K562 (cell line): ENCODE measurements around the gene NAGLU. TPM values are rescaled to one million over a fixed set of nuclear protein-coding genes. Genes with fewer than 3 reads are reported as not detected.

Source experiments
- CBFA2T2 ChIP-seq: fragments of 450-650 bp; conservative IDR thresholded peaks from 2 replicates; pipeline ENCODE4 v1.6.1; 2017; ENCODE audit warnings: mild to moderate bottlenecking
- CHD2 ChIP-seq: IDR thresholded peaks from 2 replicates; pipeline ENCODE4 v1.6.1; 2011; ENCODE audit warnings: low read depth, low read length
- CUX1 ChIP-seq: fragments of 200-800 bp; sonication (Bioruptor generic); IDR thresholded peaks from 2 replicates; pipeline ENCODE4 v1.6.1; 2016; ENCODE audit warnings: missing genetic modification characterization, missing compliant biosample characterization
- EP400 ChIP-seq: fragments of 450-650 bp; IDR thresholded peaks from 2 replicates; pipeline ENCODE4 v1.6.1; 2017; ENCODE audit warnings: antibody characterized with exemption, mild to moderate bottlenecking, moderate library complexity
- KDM5B ChIP-seq: fragments of 200-600 bp; sonication (generic); IDR thresholded peaks from 2 replicates; pipeline ENCODE4 v1.6.1; 2012; ENCODE audit warnings: low read depth, mild to moderate bottlenecking, moderate library complexity, low read length, control low read depth, inconsistent platforms; ENCODE audit not compliant: insufficient replicate concordance
- MTA2 ChIP-seq: fragments of 450-650 bp; IDR thresholded peaks from 2 replicates; pipeline ENCODE4 v1.6.1; 2016; ENCODE audit warnings: low read depth
- RBM17 ChIP-seq: fragments of 200-400 bp; formaldehyde crosslinking; IDR thresholded peaks from 2 replicates; pipeline ENCODE4 v1.6.1; 2017; ENCODE audit warnings: low read depth, mild to moderate bottlenecking, low read length, borderline replicate concordance
- RUNX1 ChIP-seq: sonication (generic); IDR thresholded peaks from 2 replicates; pipeline ENCODE4 v1.6.1; 2016; ENCODE audit warnings: antibody characterized with exemption, low read depth
- SP1 ChIP-seq: sonication (generic); formaldehyde crosslinking; IDR thresholded peaks from 2 replicates; pipeline ENCODE4 v1.8.1; 2022; ENCODE audit warnings: mild to moderate bottlenecking, missing genetic modification reagents
- THRA ChIP-seq: fragments of 450-650 bp; IDR thresholded peaks from 2 replicates; pipeline ENCODE4 v1.6.1; 2017; ENCODE audit warnings: mild to moderate bottlenecking, moderate library complexity
- ZEB2 ChIP-seq: fragments of 450-650 bp; IDR thresholded peaks from 2 replicates; pipeline ENCODE4 v1.6.1; 2016
- ZNF280A ChIP-seq: fragments of 450-650 bp; IDR thresholded peaks from 2 replicates; pipeline ENCODE4 v1.6.1; 2018; ENCODE audit warnings: mild to moderate bottlenecking, low read depth; ENCODE audit not compliant: partially characterized antibody
- ZNF77 ChIP-seq: fragments of 250-450 bp; sonication (Bioruptor Pico); IDR thresholded peaks from 2 replicates; pipeline ENCODE4 v1.5.0; 2020
- polyA plus RNA-seq, 8 experiments: library from polyadenylated mRNA; depleted of rRNA in 4 of 8; stranded (reverse) in 5 of 8; unstranded in 3 of 8; fragments of >200 nt; fragmentation: Nextera tagmentation in 2 of 8; fragmentation: Illumina TruSeq in 1 of 8; extraction: Ambion mirVana in 2 of 8; extraction: Trizol in 1 of 8; gene quantifications; 2 replicates each; pipeline versions ENCODE4 v1.2.1 to v1.2.3, GENCODE V29; 2011 to 2014; ENCODE audit warnings: inconsistent platforms in 1 of 8, missing spikeins in 1 of 8
- total RNA-seq, 7 experiments: library from RNA; depleted of rRNA in 6 of 7; stranded (reverse); fragments of >200 nt in 6 of 7; fragmentation: Illumina TruSeq in 2 of 7; extraction: Trizol in 2 of 7; gene quantifications; 2 replicates each; pipeline versions ENCODE4 v1.2.1 to v1.2.3, GENCODE V29; 2011 to 2021; ENCODE audit warnings: low replicate concordance in 1 of 7
- TF ChIP-seq, protein P1 (sequence below): sonication (generic); formaldehyde crosslinking; IDR thresholded peaks from 2 replicates; pipeline ENCODE4 v1.8.0; 2022; ENCODE audit warnings: missing genetic modification reagents, mild to moderate bottlenecking, borderline replicate concordance
- TF ChIP-seq, protein P2 (sequence below): fragments of 450-650 bp; formaldehyde crosslinking; IDR thresholded peaks from 2 replicates; pipeline ENCODE4 v1.4.0; 2020; ENCODE audit warnings: mild to moderate bottlenecking, moderate library complexity
- TF ChIP-seq, protein P3 (sequence below): fragments of 450-650 bp; IDR thresholded peaks from 2 replicates; pipeline ENCODE4 v1.6.1; 2016; ENCODE audit warnings: low read depth, mild to moderate bottlenecking, moderate library complexity

NAGLU gene
- total and polyA plus RNA-seq, 9 of the 15 experiments (the other 6 are each of a cell fraction or from before 2014, with no cell fraction given), result 0.04 to 21.5 (median 8.5) TPM

DNA sequence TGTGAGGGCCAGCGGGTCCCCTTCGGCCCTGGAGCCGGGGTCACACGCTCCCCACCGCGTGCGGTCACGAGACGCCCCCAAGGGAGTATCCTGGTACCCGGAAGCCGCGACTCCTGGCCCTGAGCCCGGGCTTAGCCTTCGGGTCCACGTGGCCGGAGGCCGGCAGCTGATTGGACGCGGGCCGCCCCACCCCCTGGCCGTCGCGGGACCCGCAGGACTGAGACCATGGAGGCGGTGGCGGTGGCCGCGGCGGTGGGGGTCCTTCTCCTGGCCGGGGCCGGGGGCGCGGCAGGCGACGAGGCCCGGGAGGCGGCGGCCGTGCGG, at the start of gene NAGLU (continued):
- TF ChIP-seq CUX1 (CRISPR knock-in tag) (no peak), CBFA2T2 (peak; percentile 58), RUNX1 (no peak), MTA2 (no peak), KDM5B (no peak), ZNF280A (no peak), ZEB2 (no peak), RBM17 (no peak), THRA (no peak), CHD2 (peak; percentile 49; the same call in 1 of the 2 replicates), ZNF77 (no peak), EP400 (peak; percentile 92; the same call in 1 of the 2 replicates), SP1 (CRISPR knock-in tag) (no peak)
- TF ChIP-seq, protein P1, sequence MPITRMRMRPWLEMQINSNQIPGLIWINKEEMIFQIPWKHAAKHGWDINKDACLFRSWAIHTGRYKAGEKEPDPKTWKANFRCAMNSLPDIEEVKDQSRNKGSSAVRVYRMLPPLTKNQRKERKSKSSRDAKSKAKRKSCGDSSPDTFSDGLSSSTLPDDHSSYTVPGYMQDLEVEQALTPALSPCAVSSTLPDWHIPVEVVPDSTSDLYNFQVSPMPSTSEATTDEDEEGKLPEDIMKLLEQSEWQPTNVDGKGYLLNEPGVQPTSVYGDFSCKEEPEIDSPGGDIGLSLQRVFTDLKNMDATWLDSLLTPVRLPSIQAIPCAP (CRISPR knock-in tag), result no peak
- TF ChIP-seq, protein P2, sequence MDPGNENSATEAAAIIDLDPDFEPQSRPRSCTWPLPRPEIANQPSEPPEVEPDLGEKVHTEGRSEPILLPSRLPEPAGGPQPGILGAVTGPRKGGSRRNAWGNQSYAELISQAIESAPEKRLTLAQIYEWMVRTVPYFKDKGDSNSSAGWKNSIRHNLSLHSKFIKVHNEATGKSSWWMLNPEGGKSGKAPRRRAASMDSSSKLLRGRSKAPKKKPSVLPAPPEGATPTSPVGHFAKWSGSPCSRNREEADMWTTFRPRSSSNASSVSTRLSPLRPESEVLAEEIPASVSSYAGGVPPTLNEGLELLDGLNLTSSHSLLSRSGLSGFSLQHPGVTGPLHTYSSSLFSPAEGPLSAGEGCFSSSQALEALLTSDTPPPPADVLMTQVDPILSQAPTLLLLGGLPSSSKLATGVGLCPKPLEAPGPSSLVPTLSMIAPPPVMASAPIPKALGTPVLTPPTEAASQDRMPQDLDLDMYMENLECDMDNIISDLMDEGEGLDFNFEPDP (CRISPR knock-in tag), result no peak
- TF ChIP-seq, protein P3, sequence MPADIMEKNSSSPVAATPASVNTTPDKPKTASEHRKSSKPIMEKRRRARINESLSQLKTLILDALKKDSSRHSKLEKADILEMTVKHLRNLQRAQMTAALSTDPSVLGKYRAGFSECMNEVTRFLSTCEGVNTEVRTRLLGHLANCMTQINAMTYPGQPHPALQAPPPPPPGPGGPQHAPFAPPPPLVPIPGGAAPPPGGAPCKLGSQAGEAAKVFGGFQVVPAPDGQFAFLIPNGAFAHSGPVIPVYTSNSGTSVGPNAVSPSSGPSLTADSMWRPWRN, result peak; percentile 81
